GM21381 (cell line): ENCODE results near the gene CFAP92.
A peak's percentile ranks its signal among the peaks of the same experiment; 100 is the strongest.

ENCODE experiments used
- ATAC-seq: cut with Tn5 transposase; IDR thresholded peaks from one replicate; pipeline ENCODE4 v1.9.1; 2021; ENCODE audit warnings: mild to moderate bottlenecking, moderate library complexity; ENCODE audit not compliant: unreplicated experiment

CFAP92 gene, protein sequence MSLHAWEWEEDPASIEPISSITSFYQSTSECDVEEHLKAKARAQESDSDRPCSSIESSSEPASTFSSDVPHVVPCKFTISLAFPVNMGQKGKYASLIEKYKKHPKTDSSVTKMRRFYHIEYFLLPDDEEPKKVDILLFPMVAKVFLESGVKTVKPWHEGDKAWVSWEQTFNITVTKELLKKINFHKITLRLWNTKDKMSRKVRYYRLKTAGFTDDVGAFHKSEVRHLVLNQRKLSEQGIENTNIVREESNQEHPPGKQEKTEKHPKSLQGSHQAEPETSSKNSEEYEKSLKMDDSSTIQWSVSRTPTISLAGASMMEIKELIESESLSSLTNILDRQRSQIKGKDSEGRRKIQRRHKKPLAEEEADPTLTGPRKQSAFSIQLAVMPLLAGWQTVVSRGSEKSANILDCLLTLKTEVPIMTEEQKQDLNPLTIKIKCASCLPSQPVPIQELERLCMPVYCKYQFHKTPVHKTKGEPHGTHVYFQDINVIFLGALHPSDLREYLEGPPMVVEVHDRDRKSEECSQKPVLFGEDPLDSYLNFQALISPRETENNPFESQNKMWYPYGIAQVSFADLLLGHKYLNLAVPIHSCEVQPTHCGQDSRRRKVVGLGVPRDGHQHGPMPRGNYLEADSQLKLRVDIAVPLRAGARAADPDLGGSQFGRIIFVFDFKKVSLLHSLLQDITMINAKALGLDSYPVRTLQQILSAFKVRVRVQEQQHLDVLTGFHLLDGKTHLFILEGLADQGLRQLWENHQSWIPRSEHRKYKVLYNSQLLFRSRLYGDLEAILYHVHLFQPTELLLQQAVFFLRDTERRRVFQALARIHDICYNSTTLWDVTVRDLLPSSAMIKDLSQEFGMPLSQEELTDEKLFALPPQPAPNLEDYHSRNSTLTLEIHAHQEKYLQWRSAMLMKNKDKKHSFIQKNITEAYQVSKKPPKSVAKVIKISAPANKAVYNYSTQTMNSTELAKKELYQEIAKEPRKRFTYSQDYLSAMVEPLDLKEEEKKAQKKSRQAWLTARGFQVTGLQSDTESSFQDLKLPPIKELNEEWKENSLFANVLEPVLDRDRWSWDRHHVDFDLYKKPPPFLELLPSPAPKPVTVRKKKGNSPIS

GRCh38 chr3:128993461-128994172, at the start of gene CFAP92:
TSS of gene CFAP92 (minus strand) at chr3:128994076. CDS start at chr3:128993304, 772 bp downstream.
- ATAC-seq, result peak; percentile 83

GRCh38 chr3:129040579-129041300, 46.9 kb upstream of the CFAP92 start:
- no peak for ATAC-seq

DNA sequence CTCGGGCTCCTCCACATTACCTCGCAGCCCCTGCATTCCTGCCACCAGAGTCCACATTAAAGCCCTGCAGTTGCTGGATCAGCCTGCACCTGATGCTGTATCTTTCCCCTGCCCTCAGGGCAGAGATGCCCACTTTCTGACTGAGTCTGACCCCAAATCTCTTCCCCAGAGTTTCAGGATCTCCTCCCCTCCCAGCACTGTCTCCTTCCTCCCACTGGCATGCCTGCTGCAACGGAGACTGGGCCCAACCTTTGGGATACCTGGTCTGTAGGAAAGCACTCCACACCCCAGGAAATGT, 46.1 kb upstream of the CFAP92 start:
- no peak for ATAC-seq

DNA sequence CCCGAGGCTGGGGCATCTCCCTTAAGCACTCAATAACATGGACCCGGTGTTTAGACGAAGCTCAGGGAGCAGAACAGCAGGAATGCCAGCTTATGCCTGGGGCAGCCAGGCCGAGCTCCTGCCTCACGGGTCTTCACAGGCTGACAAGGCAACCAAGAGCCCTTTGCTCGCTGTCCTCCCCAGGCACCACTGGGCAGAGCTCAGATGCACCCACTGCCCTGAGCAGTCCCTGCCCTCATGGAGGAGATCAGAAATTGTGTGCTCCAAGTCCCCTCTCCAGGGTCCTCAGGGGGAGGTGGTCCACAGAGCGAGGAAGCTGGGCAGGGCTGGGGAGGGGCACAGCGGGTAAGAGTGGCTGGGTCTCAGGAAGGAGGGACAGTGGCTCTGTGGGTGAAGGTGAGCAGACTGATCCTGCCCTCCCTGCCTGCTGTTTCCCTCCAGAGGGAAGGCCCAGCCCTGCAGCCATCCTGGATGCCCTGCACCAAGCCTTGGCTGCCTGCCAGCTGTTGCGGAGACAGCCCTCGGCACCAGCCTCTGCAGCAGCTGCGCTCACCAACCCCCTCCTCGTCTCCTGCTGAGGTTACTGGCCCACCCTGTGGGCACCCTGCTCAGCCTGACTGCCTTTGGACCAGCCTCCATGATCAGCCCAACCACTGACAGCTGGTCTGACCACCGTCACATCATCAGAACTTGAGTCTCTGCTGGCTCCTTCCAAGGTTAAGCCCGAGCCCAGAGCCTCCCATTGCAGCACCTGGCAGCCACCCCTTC, 45.6 kb upstream of the CFAP92 start:
- no peak for ATAC-seq

GRCh38 chr3:129038121-129038855, 44.4 kb upstream of the CFAP92 start:
- no peak for ATAC-seq

GRCh38 chr3:129037093-129037419, 43.2 kb upstream of the CFAP92 start:
- ATAC-seq, result no peak

DNA sequence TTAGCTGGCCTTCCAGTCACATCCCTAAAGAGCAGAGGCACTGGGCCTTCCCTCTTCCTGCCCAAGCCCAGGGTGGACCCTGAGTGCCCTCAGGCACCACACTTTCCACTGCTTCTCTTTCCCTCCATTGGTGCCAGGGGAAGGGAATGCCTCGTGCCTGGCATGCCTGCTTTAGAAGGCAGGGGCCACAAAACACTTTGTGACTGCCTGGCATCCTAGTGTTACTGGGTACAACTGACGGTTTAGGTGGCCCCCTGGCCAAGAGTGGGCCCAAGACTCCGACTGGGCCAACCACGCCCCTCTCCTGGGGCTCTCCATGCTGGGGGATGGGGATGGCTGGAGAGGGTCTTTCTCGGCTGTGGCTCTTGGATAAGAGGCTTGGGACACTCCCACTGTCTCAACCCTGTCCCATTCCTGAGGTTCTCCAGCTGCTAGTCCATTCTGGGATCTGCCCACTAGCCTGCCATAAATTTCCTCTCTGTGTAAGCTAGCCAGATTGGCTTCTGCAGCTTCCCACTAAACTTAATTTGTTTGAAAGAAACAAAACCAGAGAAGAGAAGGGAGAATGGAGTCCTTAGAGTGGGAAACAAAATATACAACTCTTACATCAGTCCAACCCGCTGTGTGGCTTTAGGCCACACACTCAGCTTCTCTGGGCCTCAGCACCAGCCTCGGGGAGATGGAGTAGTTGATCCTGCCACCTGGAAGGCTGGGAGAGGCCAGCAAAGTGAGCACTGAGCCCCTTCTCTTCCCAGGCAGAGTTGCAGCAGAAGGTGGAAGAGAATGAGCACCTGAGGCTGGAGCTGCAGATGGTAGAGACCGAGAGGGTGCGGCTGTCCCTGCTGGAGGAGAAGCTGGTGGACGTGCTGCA, 42.6 kb upstream of the CFAP92 start:
- ATAC-seq, result no peak

DNA sequence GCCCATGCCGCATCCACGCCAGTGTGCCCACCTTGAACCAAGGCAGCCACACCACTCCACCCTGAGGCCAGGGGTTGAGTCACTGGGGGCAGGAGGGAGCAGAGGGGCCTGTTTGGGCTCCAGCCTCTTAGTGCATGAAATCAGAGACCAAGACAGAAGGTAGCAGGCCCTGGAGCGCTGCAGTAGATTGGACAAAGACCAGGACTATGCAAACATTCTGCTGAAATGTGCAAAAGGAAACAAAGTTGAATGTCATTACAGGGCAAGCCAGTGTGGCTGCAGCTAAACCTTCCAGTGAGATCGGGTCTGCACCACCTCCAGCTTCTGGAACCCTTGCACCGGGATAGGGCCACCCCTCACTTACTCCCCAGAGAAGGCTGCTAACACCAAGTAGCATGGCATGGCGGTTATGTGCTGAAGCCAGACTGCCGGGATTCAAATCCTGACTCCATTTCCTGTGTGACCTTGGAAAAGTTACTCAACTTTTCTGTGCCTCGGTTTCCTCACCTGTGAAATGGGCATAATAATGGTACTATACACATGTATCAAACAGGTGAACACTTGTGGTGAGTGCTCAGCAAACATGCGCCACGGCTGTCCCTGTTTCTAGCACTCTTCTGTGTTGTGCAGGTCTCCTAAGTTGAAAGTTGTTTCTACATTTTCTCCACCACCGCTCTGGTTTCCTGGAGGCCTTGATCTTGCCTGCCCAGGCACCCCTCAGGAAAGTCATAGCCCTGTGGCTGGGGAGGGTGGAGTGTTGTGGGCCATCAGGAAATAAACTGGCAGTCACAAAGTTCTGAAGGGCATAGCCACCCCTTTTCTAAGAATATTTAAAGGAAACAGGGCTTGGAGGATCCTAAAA, 41.7 kb upstream of the CFAP92 start:
- no peak for ATAC-seq

- no peak for ATAC-seq
These were observed 40.8 kb upstream of the CFAP92 start for GRCh38 chr3:129034642-129035041.

- ATAC-seq, result no peak
These were observed 39.9 kb upstream of the CFAP92 start for GRCh38 chr3:129033633-129034321.

GRCh38 chr3:129033151-129033550, 39.3 kb upstream of the CFAP92 start:
- ATAC-seq, result no peak

DNA sequence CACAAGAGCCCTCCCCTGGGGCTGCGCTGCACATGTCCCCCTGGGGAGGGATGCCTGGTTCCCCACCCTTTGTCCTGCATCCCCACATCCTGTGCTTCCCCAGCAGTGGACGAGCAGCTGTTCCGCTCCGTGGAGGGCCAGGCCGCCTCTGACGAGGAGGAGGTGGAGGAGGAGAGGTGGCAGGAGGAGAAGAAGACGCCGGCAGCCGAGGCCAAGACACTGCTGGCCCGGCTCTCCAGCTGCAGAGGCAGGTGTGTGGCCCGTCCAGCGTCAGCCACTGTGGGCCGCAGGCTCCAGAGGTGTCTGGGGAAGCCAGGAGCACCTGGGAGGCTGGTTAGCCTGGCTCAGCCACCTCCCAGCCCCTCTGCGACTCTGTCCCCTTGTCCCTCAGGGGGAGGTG, 38.8 kb upstream of the CFAP92 start:
- no peak for ATAC-seq

- no peak for ATAC-seq
These were observed 37.8 kb upstream of the CFAP92 start for GRCh38 chr3:129031476-129032215.

GRCh38 chr3:129030611-129031010, 36.7 kb upstream of the CFAP92 start:
- ATAC-seq, result no peak

DNA sequence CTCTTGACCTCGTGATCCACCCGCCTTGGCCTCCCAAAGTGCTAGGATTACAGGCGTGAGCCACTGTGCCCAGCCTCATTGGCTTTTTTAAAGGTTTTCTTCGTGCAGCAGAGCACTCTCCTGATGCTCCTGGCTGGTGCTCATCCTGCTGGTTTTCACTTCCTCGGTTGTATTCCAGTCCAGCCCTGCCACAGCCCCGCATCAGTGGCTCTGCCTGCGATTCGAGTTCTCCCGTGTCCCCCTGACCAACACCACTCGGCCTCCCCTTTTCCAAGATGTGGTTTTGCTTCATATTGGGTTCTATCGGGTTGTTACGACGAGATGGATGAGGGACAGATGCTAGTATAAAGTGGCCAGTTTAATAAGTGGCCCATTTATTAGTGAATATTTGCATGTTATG, 35.0 kb upstream of the CFAP92 start:
- no peak for ATAC-seq

- ATAC-seq, result no peak
These were observed 33.6 kb upstream of the CFAP92 start for GRCh38 chr3:129027544-129027880.
